Suprapubic skin (tissue), 4 donors: ENCODE measurements around the gene FBXW12. TPM values are rescaled to one million over a fixed set of nuclear protein-coding genes. Genes with fewer than 3 reads are reported as not detected.

Experiments
- DNase-seq, 2 donors: peaks; one replicate each; pipeline ENCODE4 v3.0.0-alpha.2; 2019; ENCODE audit warnings: low spot score in 2 of 2
- H3K27ac ChIP-seq: fragments of 200-600 bp; sonication (generic); one replicate; pipeline ENCODE4 v1.5.1; 2019
- H3K27me3 ChIP-seq: fragments of 200-600 bp; sonication (generic); one replicate; pipeline ENCODE4 v1.5.1; 2019
- H3K36me3 ChIP-seq: fragments of 200-600 bp; sonication (generic); one replicate; pipeline ENCODE4 v1.5.1; 2019
- H3K4me1 ChIP-seq: fragments of 200-600 bp; sonication (generic); one replicate; pipeline ENCODE4 v1.5.1; 2019
- H3K4me3 ChIP-seq: fragments of 200-600 bp; sonication (generic); one replicate; pipeline ENCODE4 v1.5.1; 2019; ENCODE audit warnings: mild to moderate bottlenecking
- H3K9me3 ChIP-seq: fragments of 200-600 bp; sonication (generic); one replicate; pipeline ENCODE4 v1.5.1; 2019
- EP300 ChIP-seq: sonication (generic); formaldehyde crosslinking; IDR thresholded peaks from one replicate; pipeline ENCODE4 v1.6.1; 2017; ENCODE audit warnings: antibody characterized with exemption
- POLR2A ChIP-seq, 2 donors: fragments of 450-650 bp; IDR thresholded peaks; one replicate each; pipeline ENCODE4 v1.6.1; 2017; ENCODE audit warnings: antibody characterized with exemption in 2 of 2, mild to moderate bottlenecking in 2 of 2, moderate library complexity in 2 of 2
- POLR2AphosphoS5 ChIP-seq, 3 donors: sonication (generic); formaldehyde crosslinking; IDR thresholded peaks; one replicate each; pipeline ENCODE4 v1.6.1; 2017; ENCODE audit warnings: antibody characterized with exemption in 3 of 3
- WGBS: methylation state at CpG from one replicate; pipeline ENCODE4 v1.1.5; 2018; 5-methylcytosine and 5-hydroxymethylcytosine counted together
- total RNA-seq, 4 donors: library from RNA; depleted of rRNA; stranded (reverse); fragments of >200 nt; gene quantifications; one replicate each; pipeline ENCODE4 v1.1.0, GENCODE V29; 2016
- TF ChIP-seq, protein P1 (sequence below), 2 donors: fragments of 200-600 bp in 1 of 2; fragments of 450-650 bp in 1 of 2; sonication (generic) in 1 of 2; IDR thresholded peaks; one replicate each; pipeline ENCODE4 v1.5.1; 2016 to 2019; ENCODE audit warnings: antibody characterized with exemption in 2 of 2, mild to moderate bottlenecking in 1 of 2, moderate library complexity in 1 of 2

FBXW12 gene
- total RNA-seq, 4 donors from 2014 or later = not detected

DNA sequence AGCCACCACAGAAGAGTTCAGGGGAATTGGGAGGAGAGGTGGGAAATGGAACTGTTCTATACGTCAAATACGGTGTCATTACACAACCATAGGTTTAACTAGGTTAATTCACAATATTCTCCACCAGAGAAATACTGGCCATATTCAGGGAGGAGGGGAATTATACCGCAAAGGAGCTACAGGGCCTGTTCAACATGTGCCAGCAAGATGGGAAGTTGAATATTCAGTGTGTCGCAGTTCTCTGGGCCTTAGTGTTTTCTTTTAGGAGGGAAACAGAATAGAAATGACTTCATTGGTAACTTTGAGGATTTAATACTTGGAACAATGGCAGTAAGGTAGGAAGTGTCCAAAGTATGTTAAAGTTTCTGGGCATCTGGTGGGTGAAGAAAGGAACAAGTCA, 18.0 kb upstream of the FBXW12 start:
- TF ChIP-seq POLR2A (IDR thresholded peaks at IDR 0.05) = no peak
- TF ChIP-seq EP300 = no peak
- TF ChIP-seq POLR2AphosphoS5 (IDR thresholded peaks at IDR 0.05) = no peak
- TF ChIP-seq, protein P1, sequence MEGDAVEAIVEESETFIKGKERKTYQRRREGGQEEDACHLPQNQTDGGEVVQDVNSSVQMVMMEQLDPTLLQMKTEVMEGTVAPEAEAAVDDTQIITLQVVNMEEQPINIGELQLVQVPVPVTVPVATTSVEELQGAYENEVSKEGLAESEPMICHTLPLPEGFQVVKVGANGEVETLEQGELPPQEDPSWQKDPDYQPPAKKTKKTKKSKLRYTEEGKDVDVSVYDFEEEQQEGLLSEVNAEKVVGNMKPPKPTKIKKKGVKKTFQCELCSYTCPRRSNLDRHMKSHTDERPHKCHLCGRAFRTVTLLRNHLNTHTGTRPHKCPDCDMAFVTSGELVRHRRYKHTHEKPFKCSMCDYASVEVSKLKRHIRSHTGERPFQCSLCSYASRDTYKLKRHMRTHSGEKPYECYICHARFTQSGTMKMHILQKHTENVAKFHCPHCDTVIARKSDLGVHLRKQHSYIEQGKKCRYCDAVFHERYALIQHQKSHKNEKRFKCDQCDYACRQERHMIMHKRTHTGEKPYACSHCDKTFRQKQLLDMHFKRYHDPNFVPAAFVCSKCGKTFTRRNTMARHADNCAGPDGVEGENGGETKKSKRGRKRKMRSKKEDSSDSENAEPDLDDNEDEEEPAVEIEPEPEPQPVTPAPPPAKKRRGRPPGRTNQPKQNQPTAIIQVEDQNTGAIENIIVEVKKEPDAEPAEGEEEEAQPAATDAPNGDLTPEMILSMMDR (IDR thresholded peaks at IDR 0.05) = no peak
- no peaks in the 10 kb centered on the region for H3K4me1 ChIP-seq
- no peak overlapping the region for H3K27ac ChIP-seq
- H3K9me3 ChIP-seq = peaks cover 4% of the 10 kb centered on the region
- no peak overlapping the region for H3K4me3 ChIP-seq
- no peaks in the 10 kb centered on the region for H3K27me3 ChIP-seq
- no peaks in the 10 kb centered on the region for H3K36me3 ChIP-seq
- DNase-seq = no peak
- 68% methylated on average over 4 of the region's 4 CpGs for WGBS

DNA sequence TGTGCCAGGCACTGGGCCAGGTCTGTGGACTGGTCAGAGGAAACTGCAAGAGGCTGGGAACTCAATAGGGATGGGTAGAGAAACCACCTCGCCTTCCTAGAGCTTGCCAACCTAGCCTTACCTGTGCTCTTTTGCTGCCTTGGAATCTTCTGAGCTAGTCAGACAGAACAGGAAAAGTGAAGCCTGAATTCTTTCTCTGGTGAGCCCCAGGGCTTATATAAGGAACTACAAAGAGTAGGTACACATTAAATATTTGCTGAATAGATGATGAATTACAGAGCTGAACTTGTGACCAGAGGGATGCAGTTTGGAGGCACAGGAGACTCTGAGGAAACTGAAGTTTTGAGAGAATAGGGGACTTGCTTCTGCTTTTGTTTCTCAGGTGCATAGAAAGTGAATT, 15.6 kb upstream of the FBXW12 start:
- TF ChIP-seq POLR2A (IDR thresholded peaks at IDR 0.05) (no peak), POLR2AphosphoS5 (IDR thresholded peaks at IDR 0.05) (no peak), EP300 (no peak)
- TF ChIP-seq, protein P1 (IDR thresholded peaks at IDR 0.05) = no peak
- 81% methylated on average over 1 of the region's 1 CpG for WGBS
- H3K36me3 ChIP-seq = no peaks in the 10 kb centered on the region
- no peak overlapping the region for H3K27ac ChIP-seq
- H3K4me1 ChIP-seq = no peaks in the 10 kb centered on the region
- H3K27me3 ChIP-seq = no peaks in the 10 kb centered on the region
- no peak for DNase-seq
- H3K9me3 ChIP-seq = peaks cover 4% of the 10 kb centered on the region
- H3K4me3 ChIP-seq = no peak overlapping the region

DNA sequence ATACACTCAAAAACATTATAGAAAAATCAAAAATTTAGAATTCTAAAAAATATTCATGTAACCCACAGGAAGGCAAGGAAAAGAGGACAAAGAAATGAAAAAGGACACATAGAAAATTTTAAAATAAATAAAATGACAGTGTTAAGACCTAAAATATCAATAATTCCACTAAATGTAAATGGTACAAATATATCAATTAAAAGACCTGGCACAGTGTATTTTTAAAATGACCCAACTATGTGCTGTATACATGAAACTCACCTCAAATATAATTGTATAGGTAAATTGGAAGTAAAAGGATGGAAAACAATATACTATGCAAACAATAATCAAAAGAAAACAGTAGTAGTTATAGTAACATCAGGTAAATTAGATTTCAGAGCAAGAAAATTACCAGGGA, 10.1 kb upstream of the FBXW12 start:
- TF ChIP-seq EP300 (no peak), POLR2A (IDR thresholded peaks at IDR 0.05) (no peak), POLR2AphosphoS5 (IDR thresholded peaks at IDR 0.05) (no peak)
- TF ChIP-seq, protein P1 (IDR thresholded peaks at IDR 0.05) = no peak
- H3K4me1 ChIP-seq = no peaks in the 10 kb centered on the region
- no peak overlapping the region for H3K27ac ChIP-seq
- no peaks in the 10 kb centered on the region for H3K36me3 ChIP-seq
- no peaks in the 10 kb centered on the region for H3K27me3 ChIP-seq
- DNase-seq = no peak
- peaks cover 10% of the 10 kb centered on the region for H3K9me3 ChIP-seq
- H3K4me3 ChIP-seq = no peak overlapping the region

DNA sequence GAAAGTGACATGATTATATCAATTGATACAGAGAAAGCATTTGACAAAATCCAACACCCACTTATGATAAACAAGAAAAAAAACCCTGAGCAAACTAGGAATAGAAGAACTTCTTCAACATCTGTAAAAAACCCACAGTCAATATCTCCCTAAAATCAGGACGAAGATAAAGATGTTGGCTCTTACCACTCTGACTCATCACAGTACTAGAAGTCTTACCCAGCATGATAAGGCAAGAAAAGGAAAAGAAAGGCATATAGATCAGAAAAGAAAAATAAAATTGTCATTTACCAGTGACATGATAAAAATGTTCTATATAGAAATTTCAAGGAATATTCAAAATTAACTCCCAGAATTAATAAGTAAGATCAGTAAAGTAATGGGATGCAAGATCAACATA, 7.2 kb upstream of the FBXW12 start:
- H3K4me1 ChIP-seq = no peaks in the 10 kb centered on the region
- WGBS = 59% methylated on average over 1 of the region's 1 CpG
- TF ChIP-seq, protein P1 (IDR thresholded peaks at IDR 0.05) = no peak
- TF ChIP-seq EP300 = no peak
- no peak for TF ChIP-seq POLR2A (IDR thresholded peaks at IDR 0.05)
- no peak for TF ChIP-seq POLR2AphosphoS5 (IDR thresholded peaks at IDR 0.05)
- H3K9me3 ChIP-seq = peaks cover 6% of the 10 kb centered on the region
- DNase-seq = no peak
- H3K27me3 ChIP-seq = no peaks in the 10 kb centered on the region
- H3K27ac ChIP-seq = no peak overlapping the region
- no peak overlapping the region for H3K4me3 ChIP-seq
- H3K36me3 ChIP-seq = no peaks in the 10 kb centered on the region

DNA sequence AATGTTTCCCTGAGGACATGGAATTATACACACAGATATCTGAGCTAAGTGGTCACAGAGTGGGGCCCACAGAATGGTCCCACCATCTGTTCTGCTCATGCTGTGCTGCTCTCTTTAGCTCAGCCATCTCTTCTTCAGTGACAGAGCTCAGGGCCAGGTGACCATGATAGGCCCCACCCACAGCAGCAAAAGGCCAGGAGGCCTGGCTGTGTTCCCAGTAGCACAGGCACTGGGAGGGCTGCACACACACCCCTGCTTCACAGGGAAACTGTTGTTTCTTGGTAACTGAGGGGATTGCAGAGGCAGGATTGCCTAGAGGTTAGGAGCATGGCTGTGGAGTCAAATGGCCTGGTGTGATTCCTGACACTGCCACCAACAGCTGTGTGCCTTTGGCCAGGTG, 4.8 kb upstream of the FBXW12 start:
- no peak for DNase-seq
- Histone ChIP-seq H3K36me3 (no peaks in the 10 kb centered on the region), H3K27ac (no peak overlapping the region), H3K4me1 (no peaks in the 10 kb centered on the region), H3K27me3 (no peaks in the 10 kb centered on the region), H3K9me3 (peaks cover 2% of the 10 kb centered on the region), H3K4me3 (no peak overlapping the region)
- TF ChIP-seq, protein P1 (IDR thresholded peaks at IDR 0.05) = no peak
- TF ChIP-seq POLR2A (IDR thresholded peaks at IDR 0.05) (no peak), POLR2AphosphoS5 (IDR thresholded peaks at IDR 0.05) (no peak), EP300 (no peak)
